Measurements from ENCODE around the gene ATE1.

- TF ChIP-seq POLR2A (IDR thresholded peaks at IDR 0.05) (no peak), CTCF (IDR thresholded peaks at IDR 0.05) (no peak)
Measured at GRCh38 chr10:121715969-121716368, 211.9 kb downstream of the ATE1 start.

All from stomach (tissue), 4 donors.